GM12891 (cell line): ENCODE data around the gene ZDHHC24.
"Not testable (repeated sequence)": the region's sequence is repeated elsewhere in the genome, so short reads cannot be mapped to it uniquely, and the experiment has no call there.

Experiments
- DNase-seq: peaks from one replicate; pipeline ENCODE4 v3.0.0; 2011; ENCODE audit warnings: low spot score; ENCODE audit not compliant: insufficient read length
- FAIRE-seq: peaks from 2 replicates; lab custom pipeline; 2011; peaks lifted over from hg19 to GRCh38; lab: Jason Lieb, UNC
- PAX5 ChIP-seq: IDR thresholded peaks from 2 replicates; pipeline ENCODE4 v1.6.1; 2011; ENCODE audit warnings: low read length, moderate library complexity, mild to moderate bottlenecking; ENCODE audit not compliant: insufficient read depth, severe bottlenecking
- POLR2A ChIP-seq: IDR thresholded peaks from 2 replicates; pipeline ENCODE4 v1.6.1; 2011; ENCODE audit warnings: low read depth, low read length, control low read depth
- POLR2AphosphoS5 ChIP-seq: IDR thresholded peaks from 2 replicates; pipeline ENCODE4 v1.6.1; 2011; ENCODE audit warnings: low read depth, low read length, control low read depth
- POU2F2 ChIP-seq: IDR thresholded peaks from 2 replicates; pipeline ENCODE4 v1.6.1; 2011; ENCODE audit warnings: low read depth, mild to moderate bottlenecking, control low read depth, low read length, moderate library complexity
- SPI1 ChIP-seq: IDR thresholded peaks from 2 replicates; pipeline ENCODE4 v1.6.1; 2011; ENCODE audit warnings: low read depth, low read length, control low read depth
- TAF1 ChIP-seq: IDR thresholded peaks from 2 replicates; pipeline ENCODE4 v1.6.1; 2011; ENCODE audit warnings: low read depth, low read length, control low read depth

ZDHHC24 gene

GRCh38 chr11:66555416-66555815, 9.6 kb upstream of the ZDHHC24 start:
- FAIRE-seq (no peak), DNase-seq (no peak)
- TF ChIP-seq SPI1 = no peak
- no peak for TF ChIP-seq POLR2AphosphoS5
- TF ChIP-seq POU2F2 = no peak

- TF ChIP-seq POLR2A = no peak
- TF ChIP-seq POLR2AphosphoS5 = no peak
- no peak for TF ChIP-seq PAX5
- no peak for TF ChIP-seq POU2F2
- TF ChIP-seq SPI1 = no peak
These were observed 8.8 kb upstream of the ZDHHC24 start for GRCh38 chr11:66554602-66555001.

GRCh38 chr11:66550887-66551286, 5.0 kb upstream of the ZDHHC24 start:
- TF ChIP-seq POU2F2 (no peak), PAX5 (no peak), TAF1 (no peak), POLR2A (no peak), SPI1 (no peak), POLR2AphosphoS5 (no peak)
- DNase-seq (no peak), FAIRE-seq (no peak)

More at GRCh38 chr11:66554602-66555001, 8.8 kb upstream of the ZDHHC24 start:
- DNase-seq = no peak
- no peak for FAIRE-seq

GRCh38 chr11:66549696-66550095, 3.8 kb upstream of the ZDHHC24 start:
- TF ChIP-seq PAX5 (no peak), POLR2AphosphoS5 (no peak), TAF1 (no peak), SPI1 (no peak), POLR2A (no peak), POU2F2 (no peak)
- no peak for FAIRE-seq
- DNase-seq = no peak

GRCh38 chr11:66548774-66549630, 3.2 kb upstream of the ZDHHC24 start:
- TF ChIP-seq PAX5 (no peak), POU2F2 (no peak)
- no peak for DNase-seq
- FAIRE-seq = no peak

GRCh38 chr11:66548041-66548440, 2.2 kb upstream of the ZDHHC24 start:
- no peak for FAIRE-seq
- no peak for TF ChIP-seq POLR2AphosphoS5
- TF ChIP-seq POLR2A = no peak
- TF ChIP-seq POU2F2 = no peak
- TF ChIP-seq PAX5 = no peak
- TF ChIP-seq SPI1 = no peak
- no peak for TF ChIP-seq TAF1

GRCh38 chr11:66547662-66548009, 1.8 kb upstream of the ZDHHC24 start:
- no peak for TF ChIP-seq POLR2AphosphoS5
- TF ChIP-seq TAF1 = no peak
- TF ChIP-seq POU2F2 = no peak
- no peak for TF ChIP-seq POLR2A
- no peak for TF ChIP-seq SPI1
- no peak for FAIRE-seq
- no peak for DNase-seq

More at GRCh38 chr11:66548041-66548440, 2.2 kb upstream of the ZDHHC24 start:
- no peak for DNase-seq

GRCh38 chr11:66546966-66547661, 1.3 kb upstream of the ZDHHC24 start:
- FAIRE-seq (peak; percentile 20), DNase-seq (no peak)
- no peak for TF ChIP-seq TAF1
- no peak for TF ChIP-seq POLR2A
- TF ChIP-seq POU2F2 = no peak
- TF ChIP-seq SPI1 = no peak
- TF ChIP-seq POLR2AphosphoS5 = no peak
- no peak for TF ChIP-seq PAX5

- DNase-seq = no peak
- no peak for FAIRE-seq
These were observed 619 bp upstream of the ZDHHC24 start, which contains the start of gene ACTN3 for GRCh38 chr11:66546368-66546965. Gene ACTN3 (plus strand): TSS chr11:66546903. CDS start chr11:66546938, 35 bp downstream.

GRCh38 chr11:66544952-66545351, 896 bp downstream of the ZDHHC24 start:
- not testable (repeated sequence) for FAIRE-seq, DNase-seq

More at GRCh38 chr11:66546368-66546965, 619 bp upstream of the ZDHHC24 start, which contains the start of gene ACTN3:
- no peak for TF ChIP-seq PAX5
- TF ChIP-seq POU2F2 = no peak
- no peak for TF ChIP-seq TAF1
- no peak for TF ChIP-seq SPI1
- TF ChIP-seq POLR2AphosphoS5 = no peak
- TF ChIP-seq POLR2A = no peak
